OCI-LY1 (cell line): ENCODE measurements around the gene DYRK3.
A peak's percentile ranks its signal among the peaks of the same experiment; 100 is the strongest.

Source experiments
- H2AFZ ChIP-seq: fragments of 200-600 bp; sonication (generic), shearing (Covaris generic); 2 replicates; pipeline ENCODE4 v1.6.0; 2014; ENCODE audit warnings: antibody characterized with exemption, mild to moderate bottlenecking, low read length
- H3F3A ChIP-seq: fragments of 200-600 bp; sonication (generic), shearing (Covaris generic); 2 replicates; pipeline ENCODE4 v1.6.0; 2014; ENCODE audit warnings: mild to moderate bottlenecking, antibody characterized with exemption, low read length, moderate library complexity; ENCODE audit not compliant: insufficient read depth
- H3K27ac ChIP-seq: fragments of 200-600 bp; sonication (generic); 2 replicates; pipeline ENCODE4 v1.5.1; 2014; ENCODE audit warnings: low read length, mixed run types, mild to moderate bottlenecking, low read depth; ENCODE audit not compliant: poor library complexity, severe bottlenecking
- H3K27me3 ChIP-seq: fragments of 200-600 bp; sonication (generic); 2 replicates; pipeline ENCODE4 v1.6.0; 2014; ENCODE audit warnings: antibody characterized with exemption, mild to moderate bottlenecking, low read length, moderate library complexity; ENCODE audit not compliant: insufficient read depth
- H3K36me3 ChIP-seq: fragments of 200-600 bp; sonication (generic); 2 replicates; pipeline ENCODE4 v1.6.1; 2014; ENCODE audit warnings: mild to moderate bottlenecking, antibody characterized with exemption, low read length, moderate library complexity, mixed read lengths; ENCODE audit not compliant: insufficient read depth
- H3K4me1 ChIP-seq: fragments of 200-600 bp; sonication (generic); 2 replicates; pipeline ENCODE4 v1.5.1; 2014; ENCODE audit warnings: mild to moderate bottlenecking, low read length, moderate library complexity; ENCODE audit not compliant: insufficient read depth, severe bottlenecking
- H3K4me2 ChIP-seq: fragments of 200-600 bp; sonication (generic), shearing (Covaris generic); 2 replicates; pipeline ENCODE4 v1.6.1; 2014; ENCODE audit warnings: low read length
- H3K4me3 ChIP-seq: fragments of 200-600 bp; sonication (generic); 2 replicates; pipeline ENCODE4 v1.5.1; 2014; ENCODE audit warnings: low read length, low read depth, mild to moderate bottlenecking, mixed read lengths; ENCODE audit not compliant: poor library complexity, severe bottlenecking
- H3K79me2 ChIP-seq: fragments of 200-600 bp; shearing (Covaris generic); 2 replicates; pipeline ENCODE4 v1.6.1; 2016; ENCODE audit warnings: mixed run types, low read length, mixed read lengths; ENCODE audit not compliant: insufficient read depth
- H3K9ac ChIP-seq: fragments of 200-600 bp; sonication (generic), shearing (Covaris generic); 2 replicates; pipeline ENCODE4 v1.6.1; 2014; ENCODE audit warnings: mild to moderate bottlenecking, low read length, mixed read lengths
- H3K9me2 ChIP-seq: fragments of 200-600 bp; sonication (generic), shearing (Covaris generic); 2 replicates; pipeline ENCODE4 v1.6.1; 2014; ENCODE audit warnings: low read depth, mild to moderate bottlenecking, low read length, mixed read lengths
- H3K9me3 ChIP-seq: fragments of 200-600 bp; shearing (Covaris generic); 2 replicates; pipeline ENCODE4 v1.6.1; 2014; ENCODE audit warnings: low read length, mixed read lengths
- H4K20me1 ChIP-seq: fragments of 200-600 bp; sonication (generic), shearing (Covaris generic); 2 replicates; pipeline ENCODE4 v1.6.0; 2016; ENCODE audit warnings: mild to moderate bottlenecking, low read length; ENCODE audit not compliant: insufficient read depth
- EZH2 ChIP-seq: fragments of 200-600 bp; sonication (generic), shearing (Covaris generic); IDR thresholded peaks from 2 replicates; pipeline ENCODE4 v1.8.0; 2017; ENCODE audit warnings: borderline replicate concordance, mixed run types, mild to moderate bottlenecking, antibody characterized with exemption, low read length, moderate library complexity, mixed read lengths
- TF ChIP-seq, protein P1 (sequence below): fragments of 200-600 bp; sonication (generic), shearing (Covaris generic); IDR thresholded peaks from 2 replicates; pipeline ENCODE4 v1.5.1; 2017; ENCODE audit warnings: mild to moderate bottlenecking, antibody characterized with exemption, low read length, moderate library complexity, mixed read lengths

Gene DYRK3

DNA sequence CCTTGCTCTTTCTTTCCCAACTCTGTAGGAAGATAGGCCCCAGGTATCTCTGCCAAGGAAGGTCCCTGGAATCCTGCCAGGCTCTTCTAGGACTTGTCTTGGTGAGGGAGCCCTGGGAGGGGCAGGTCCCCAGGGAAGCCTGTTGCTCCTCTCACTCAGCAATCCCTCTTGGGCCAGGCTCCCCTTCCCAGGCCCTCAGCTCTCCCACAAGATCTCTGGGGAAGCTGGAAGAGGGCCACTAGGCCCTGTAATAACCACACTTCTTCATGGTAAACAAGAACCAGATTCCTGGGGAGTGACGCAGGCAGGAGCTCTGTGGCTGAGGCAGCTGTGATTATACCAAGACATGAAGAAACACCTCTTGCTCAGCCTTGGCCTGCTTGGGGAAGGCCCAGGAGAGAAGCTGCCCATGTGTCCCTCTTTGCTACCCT lies 39.4 kb downstream of the DYRK3 start:
- Histone ChIP-seq H2AFZ (no peak overlapping the region), H3K4me2 (no peak overlapping the region), H3K4me1 (peaks cover 27% of the 10 kb centered on the region)

DNA sequence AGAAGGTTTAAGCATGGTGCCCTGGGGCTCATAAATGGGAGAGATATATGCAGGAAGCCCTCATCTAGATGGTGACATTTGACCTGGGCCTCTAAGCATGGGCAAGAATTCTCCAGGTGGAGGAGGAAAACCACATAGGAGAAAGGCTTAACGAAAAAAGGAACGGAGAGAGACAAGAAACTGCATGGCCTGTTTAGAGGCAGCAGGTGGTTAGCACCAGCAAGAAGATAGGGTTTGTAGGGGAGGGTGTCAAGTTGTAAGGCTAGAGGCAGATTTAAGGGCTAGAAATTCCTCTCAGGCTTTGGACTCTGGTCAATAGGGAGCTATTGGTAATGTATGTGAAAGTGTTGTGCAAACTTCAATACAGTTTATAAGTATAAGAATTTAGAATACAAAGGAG lies 41.2 kb downstream of the DYRK3 start:
- Histone ChIP-seq H3K9me3 (no peaks in the 10 kb centered on the region), H3K9me2 (no peaks in the 10 kb centered on the region), H3K9ac (no peak overlapping the region), H3K27ac (no peak overlapping the region), H3K27me3 (no peaks in the 10 kb centered on the region), H3K79me2 (no peaks in the 10 kb centered on the region), H3K36me3 (no peaks in the 10 kb centered on the region), H3K4me2 (no peak overlapping the region), H4K20me1 (no peaks in the 10 kb centered on the region), H3K4me3 (no peak overlapping the region), H2AFZ (no peak overlapping the region), H3F3A (no peaks in the 10 kb centered on the region; the same call in 1 of the 2 replicates), H3K4me1 (peaks cover 45% of the 10 kb centered on the region)
- no peak for TF ChIP-seq EZH2

More for the DNA sequence above, 39.4 kb downstream of the DYRK3 start:
- no peak overlapping the region for H3K27ac ChIP-seq
- H3K9ac ChIP-seq = no peak overlapping the region
- H3K4me3 ChIP-seq = no peak overlapping the region
- no peaks in the 10 kb centered on the region for H3K36me3 ChIP-seq
- no peaks in the 10 kb centered on the region for H3K9me2 ChIP-seq
- H3F3A ChIP-seq = no peaks in the 10 kb centered on the region; the same call in 1 of the 2 replicates
- no peaks in the 10 kb centered on the region for H3K9me3 ChIP-seq
- TF ChIP-seq EZH2 = no peak
- H3K79me2 ChIP-seq = no peaks in the 10 kb centered on the region
- no peaks in the 10 kb centered on the region for H4K20me1 ChIP-seq
- H3K27me3 ChIP-seq = no peaks in the 10 kb centered on the region

DNA sequence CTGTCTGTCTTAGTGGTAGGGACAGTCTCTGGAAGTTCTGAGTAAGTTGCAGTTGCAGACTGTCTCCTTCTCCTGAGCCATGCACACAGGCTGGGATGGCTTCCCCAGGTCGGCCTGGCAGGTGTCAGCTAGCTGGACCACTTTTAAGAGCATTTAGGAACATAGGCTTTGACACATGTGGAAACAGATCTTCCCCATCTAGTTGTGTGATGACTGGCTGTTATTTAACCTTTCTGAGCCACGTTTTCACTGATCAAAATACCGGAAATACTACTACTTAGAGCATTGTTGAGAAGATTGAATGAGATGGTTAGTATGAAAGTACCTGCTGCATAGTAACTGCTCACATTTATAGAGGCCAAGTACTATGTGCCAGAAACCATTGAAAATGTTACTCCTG lies 43.2 kb downstream of the DYRK3 start:
- H3K36me3 ChIP-seq = no peaks in the 10 kb centered on the region
- no peaks in the 10 kb centered on the region for H3K9me2 ChIP-seq
- H3K4me1 ChIP-seq = peaks cover 51% of the 10 kb centered on the region
- H3K4me3 ChIP-seq = no peak overlapping the region
- H3K9ac ChIP-seq = no peak overlapping the region
- no peaks in the 10 kb centered on the region; the same call in 1 of the 2 replicates for H3F3A ChIP-seq
- H3K27me3 ChIP-seq = no peaks in the 10 kb centered on the region
- no peak overlapping the region for H3K4me2 ChIP-seq
- H2AFZ ChIP-seq = no peak overlapping the region
- H3K79me2 ChIP-seq = no peaks in the 10 kb centered on the region
- H3K9me3 ChIP-seq = no peaks in the 10 kb centered on the region
- H3K27ac ChIP-seq = peak overlapping the region; percentile 41
- TF ChIP-seq EZH2 = no peak
- TF ChIP-seq, protein P1, sequence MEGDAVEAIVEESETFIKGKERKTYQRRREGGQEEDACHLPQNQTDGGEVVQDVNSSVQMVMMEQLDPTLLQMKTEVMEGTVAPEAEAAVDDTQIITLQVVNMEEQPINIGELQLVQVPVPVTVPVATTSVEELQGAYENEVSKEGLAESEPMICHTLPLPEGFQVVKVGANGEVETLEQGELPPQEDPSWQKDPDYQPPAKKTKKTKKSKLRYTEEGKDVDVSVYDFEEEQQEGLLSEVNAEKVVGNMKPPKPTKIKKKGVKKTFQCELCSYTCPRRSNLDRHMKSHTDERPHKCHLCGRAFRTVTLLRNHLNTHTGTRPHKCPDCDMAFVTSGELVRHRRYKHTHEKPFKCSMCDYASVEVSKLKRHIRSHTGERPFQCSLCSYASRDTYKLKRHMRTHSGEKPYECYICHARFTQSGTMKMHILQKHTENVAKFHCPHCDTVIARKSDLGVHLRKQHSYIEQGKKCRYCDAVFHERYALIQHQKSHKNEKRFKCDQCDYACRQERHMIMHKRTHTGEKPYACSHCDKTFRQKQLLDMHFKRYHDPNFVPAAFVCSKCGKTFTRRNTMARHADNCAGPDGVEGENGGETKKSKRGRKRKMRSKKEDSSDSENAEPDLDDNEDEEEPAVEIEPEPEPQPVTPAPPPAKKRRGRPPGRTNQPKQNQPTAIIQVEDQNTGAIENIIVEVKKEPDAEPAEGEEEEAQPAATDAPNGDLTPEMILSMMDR = no peak
- no peaks in the 10 kb centered on the region for H4K20me1 ChIP-seq

DNA sequence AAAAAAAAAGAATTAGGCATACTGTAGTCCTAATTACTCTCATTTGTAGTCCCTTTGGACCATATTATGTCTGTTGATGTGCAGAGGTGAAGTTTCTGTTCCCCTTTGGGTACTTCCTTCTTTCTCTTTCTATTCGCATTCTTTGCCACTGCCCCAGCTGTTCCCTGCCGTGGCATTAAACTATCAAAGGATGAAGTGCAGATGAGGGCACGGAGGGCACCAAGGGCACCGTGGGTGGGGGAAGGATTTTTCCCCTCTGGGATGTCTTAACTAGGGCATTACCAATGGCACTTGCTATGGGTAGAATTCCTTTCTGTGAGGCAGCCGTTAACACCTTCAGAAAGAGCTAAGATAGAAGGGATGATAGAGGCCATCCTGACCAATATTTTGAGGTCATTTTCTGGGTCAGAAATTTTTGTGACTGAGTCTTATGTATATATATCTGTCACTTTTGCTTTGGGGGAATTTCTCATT lies 44.4 kb downstream of the DYRK3 start:
- Histone ChIP-seq H3K4me1 (peaks cover 60% of the 10 kb centered on the region), H3K36me3 (no peaks in the 10 kb centered on the region), H3K4me3 (peak overlapping the region; percentile 23), H3K27ac (peak overlapping the region; percentile 71), H3K9ac (no peak overlapping the region), H3K79me2 (no peaks in the 10 kb centered on the region), H3K9me3 (no peaks in the 10 kb centered on the region), H2AFZ (no peak overlapping the region), H3K27me3 (no peaks in the 10 kb centered on the region), H3F3A (no peaks in the 10 kb centered on the region; the same call in 1 of the 2 replicates), H4K20me1 (no peaks in the 10 kb centered on the region), H3K9me2 (no peaks in the 10 kb centered on the region), H3K4me2 (peak overlapping the region; percentile 61)
- TF ChIP-seq, protein P1 = no peak
- no peak for TF ChIP-seq EZH2
